CD4-positive, alpha-beta T cell treated with Interferon alpha-2 for 1 hour (primary cell): Measurements from ENCODE around the gene LRRC4B.
"Not testable (repeated sequence)": the region's sequence is repeated elsewhere in the genome, so short reads cannot be mapped to it uniquely, and the experiment has no call there.

ENCODE experiments used
- DNase-seq, 2 donors: peaks; one replicate each; pipeline ENCODE4 v3.0.0-alpha.2; 2020 to 2022

The LRRC4B gene, protein sequence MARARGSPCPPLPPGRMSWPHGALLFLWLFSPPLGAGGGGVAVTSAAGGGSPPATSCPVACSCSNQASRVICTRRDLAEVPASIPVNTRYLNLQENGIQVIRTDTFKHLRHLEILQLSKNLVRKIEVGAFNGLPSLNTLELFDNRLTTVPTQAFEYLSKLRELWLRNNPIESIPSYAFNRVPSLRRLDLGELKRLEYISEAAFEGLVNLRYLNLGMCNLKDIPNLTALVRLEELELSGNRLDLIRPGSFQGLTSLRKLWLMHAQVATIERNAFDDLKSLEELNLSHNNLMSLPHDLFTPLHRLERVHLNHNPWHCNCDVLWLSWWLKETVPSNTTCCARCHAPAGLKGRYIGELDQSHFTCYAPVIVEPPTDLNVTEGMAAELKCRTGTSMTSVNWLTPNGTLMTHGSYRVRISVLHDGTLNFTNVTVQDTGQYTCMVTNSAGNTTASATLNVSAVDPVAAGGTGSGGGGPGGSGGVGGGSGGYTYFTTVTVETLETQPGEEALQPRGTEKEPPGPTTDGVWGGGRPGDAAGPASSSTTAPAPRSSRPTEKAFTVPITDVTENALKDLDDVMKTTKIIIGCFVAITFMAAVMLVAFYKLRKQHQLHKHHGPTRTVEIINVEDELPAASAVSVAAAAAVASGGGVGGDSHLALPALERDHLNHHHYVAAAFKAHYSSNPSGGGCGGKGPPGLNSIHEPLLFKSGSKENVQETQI

DNA sequence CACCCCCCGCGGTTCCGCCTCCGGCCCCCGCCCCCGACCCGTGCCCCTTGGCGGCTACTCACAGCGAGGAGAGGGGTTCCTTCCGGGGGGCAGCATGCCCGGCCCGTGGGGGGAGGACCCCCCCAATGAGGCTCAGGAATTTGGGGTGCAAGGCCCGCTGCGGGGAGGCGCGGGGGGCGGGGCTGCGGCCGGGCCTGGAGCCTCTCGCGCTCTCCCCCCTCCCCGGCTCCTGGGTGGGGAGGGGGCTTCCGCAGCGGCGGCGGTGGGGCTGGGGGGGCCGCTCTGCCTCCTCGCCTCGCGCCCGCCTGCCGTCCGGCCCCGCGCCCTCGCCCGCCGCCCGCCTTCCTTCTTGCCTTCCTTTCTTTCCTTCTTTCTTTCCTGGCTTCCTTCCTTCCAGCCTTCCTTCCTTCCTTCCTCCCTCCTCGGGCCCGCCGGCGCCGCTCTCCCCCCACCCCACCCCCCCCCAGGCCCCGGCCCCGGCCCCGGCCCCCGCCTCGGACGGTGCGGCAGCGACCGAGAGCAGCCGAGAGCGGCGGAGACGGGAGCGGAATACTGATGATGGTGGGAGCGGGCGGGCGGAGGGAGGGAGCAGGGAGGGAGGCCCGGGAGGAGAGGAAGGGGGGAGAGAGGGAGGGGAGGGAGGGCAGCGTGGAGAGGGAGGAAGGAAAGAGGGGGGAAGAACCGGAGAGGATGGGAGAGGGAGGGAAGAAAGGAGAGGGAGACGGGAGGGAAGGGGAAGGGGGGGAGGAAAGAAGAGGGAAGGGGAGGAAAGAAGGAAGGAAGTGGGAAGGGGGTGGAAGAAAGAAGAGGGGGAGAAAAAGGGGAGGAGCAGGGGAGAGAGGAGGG, at the start of gene LRRC4B:
Gene LRRC4B (minus strand): TSS at position 554 of the 846 bp plus-strand sequence. CDS start 19,597 bp downstream, outside the sequence.
- no peak for DNase-seq

DNA sequence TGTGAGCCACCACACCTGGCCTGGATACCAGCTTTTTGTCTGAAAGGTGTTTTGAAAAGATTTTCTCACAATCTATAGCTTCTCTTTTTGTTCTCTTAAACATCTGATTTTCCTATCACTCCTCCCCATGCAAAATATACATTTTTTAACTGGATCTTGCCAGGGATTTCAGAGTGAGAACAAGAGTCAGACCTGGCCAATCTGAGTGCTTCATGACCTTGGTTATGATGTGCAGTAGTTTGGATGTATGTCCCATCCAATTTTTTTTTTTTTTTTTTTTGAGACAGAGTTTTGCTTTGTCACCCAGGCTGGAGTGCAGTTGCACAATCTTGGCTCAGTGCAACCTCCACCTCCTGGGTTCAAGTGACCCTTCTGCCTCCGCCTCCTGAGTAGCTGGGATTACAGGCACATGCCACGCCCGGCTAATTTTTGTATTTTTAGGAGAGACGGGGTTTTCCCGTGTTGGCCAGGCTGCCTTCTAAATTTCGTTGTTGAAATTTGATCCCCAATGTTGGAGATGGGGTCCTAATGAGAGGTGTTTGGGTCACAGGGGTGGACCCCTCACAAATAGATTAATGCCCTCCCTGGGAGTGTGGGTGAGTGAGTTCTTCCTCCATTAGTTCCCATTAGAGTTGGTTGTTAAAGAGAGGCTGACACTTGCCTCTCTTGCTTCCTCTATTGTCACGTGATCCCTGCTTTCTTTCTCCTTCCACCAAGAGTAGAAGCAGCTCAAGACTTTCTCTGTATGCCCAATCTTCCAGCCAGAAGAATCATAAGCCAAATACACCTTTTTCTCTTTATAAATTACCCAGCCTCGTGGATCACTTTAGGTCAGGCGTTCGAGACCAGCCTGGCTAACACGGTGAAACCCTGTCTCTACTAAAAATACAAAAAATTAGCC, 44.5 kb upstream of the LRRC4B start:
- DNase-seq = not testable (repeated sequence)

DNA sequence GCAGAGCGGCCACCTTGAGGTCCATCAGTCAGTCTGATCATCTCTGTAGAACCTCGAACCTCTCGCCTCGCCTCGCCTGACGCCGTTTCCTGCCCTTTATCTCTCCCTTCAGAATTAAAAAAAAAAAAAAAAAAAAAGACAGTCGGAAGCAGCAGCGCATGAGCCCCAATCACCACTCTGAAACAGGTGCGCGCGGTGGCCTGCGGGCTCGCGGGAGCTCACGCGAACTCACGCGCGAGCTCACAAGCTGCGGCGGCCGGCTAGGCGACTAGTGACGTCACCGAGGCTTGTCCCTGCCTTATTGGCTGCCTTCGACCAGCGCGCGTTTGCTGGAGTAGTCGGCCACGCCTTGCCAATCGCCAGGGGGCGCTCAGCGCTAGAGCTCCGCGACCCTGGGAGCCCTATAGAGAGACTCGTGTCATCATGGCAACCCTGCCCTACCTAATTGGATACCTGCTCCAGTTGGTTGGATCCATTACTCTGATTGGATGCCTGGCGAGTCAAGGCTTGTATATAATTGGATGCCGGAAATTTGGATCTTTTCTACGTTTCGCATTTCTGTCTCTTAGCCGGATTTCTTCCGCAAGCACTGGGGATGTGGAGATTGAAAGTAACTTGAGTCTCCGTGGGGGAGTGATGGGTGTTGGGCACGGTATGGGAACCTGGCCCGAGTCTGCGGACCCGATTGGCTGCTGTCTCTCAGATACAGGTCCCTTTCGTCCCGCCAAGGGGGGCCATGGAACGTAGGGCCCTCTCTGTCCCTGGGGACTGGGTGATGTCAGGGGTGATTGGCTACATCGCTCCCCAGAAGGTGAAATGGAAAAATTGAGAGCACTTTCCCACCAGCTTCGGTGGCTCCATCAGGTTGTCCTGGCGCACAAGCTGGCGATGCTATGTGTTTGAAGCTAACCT, 39.9 kb upstream of the LRRC4B start:
- peak; percentile 76 to 83 for DNase-seq

DNA sequence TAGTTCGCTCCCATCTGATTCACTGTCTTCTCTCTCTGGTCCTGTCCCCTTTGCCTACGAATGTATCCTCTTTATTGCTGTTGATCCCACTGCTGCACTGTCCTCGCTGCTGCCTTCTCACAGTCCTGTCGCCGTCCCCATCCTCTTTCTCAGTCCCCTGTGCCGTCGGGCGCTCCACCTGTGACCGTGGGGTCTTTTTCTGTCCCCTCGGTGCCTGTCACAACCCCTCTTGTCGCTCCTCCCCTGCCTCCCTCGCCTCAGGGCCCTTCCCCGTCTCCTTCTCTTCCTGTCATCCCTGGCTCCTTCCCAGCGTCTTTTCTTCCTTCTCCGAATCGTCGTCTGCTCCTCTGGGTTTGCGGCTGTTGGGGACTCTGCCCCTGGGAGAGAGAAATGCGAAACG, 39.2 kb upstream of the LRRC4B start:
- DNase-seq = no peak

DNA sequence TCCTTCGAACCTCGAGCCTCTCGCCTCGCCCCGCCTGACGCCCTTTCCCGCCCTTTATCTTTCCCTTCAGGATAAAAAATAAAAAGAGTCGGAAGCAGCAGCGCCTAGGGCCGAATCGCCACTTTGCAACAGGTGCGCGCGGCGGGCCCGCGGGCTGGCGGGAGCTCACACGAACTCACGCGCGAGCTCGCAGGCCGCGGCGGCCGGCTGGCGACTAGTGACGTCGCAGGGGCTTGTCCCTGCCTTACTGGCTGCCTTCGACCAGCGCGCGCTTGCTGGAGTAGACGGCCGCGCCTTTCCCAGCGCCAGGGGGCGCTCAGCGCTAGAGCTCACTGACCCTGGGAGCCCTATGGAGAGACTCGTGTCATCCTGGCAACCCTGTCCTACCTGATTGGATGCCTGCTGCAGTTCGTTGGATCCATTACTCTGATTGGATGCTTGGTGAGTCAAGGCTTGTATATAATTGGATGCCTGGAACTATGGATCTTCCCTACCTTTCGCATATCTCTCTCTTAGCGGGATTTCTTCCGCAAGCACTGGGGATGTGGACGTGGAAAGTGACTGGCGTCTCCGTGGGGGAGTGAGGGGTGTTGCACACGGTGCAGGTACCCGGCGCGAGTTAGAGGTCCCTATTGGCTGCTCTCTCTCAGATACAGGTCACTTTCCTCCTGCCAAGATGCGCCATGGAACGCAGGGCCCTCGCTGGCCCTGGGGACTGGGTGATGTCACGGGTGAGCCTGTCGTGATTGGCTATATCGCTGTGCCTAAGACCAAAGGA, 38.0 kb upstream of the LRRC4B start:
- not testable (repeated sequence) for DNase-seq

DNA sequence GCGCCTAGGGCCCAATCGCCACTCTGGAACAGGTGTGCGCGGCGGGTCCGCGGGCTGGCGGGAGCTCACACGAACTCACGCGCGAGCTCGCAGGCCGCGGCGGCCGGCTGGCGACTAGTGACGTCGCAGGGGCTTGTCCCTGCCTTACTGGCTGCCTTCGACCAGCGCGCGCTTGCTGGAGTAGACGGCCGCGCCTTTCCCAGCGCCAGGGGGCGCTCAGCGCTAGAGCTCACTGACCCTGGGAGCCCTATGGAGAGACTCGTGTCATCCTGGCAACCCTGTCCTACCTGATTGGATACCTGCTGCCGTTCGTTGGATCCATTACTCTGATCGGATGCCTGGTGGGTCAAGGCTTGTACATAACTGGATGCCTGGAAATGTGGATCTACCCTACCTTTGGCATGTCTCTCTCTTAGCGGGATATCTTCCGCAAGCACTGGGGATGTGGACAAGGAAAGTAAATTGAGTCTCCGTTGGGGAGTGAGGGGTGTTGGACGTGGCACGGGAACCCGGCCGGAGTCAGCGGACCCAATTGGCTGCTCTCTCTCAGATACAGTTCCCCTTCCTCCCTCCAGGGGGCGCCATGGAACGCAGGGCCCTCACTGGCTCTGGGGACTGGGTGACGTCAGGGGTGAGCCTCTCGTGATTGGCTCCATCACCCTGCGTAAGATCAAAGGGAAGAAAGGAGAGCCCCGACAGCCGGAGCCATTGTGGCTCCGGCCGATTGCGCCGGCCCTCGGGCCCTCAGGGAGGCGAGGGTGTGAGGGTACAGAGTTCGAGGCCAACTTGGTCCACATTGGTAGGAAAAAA, 36.2 kb upstream of the LRRC4B start:
- not testable (repeated sequence) for DNase-seq

DNA sequence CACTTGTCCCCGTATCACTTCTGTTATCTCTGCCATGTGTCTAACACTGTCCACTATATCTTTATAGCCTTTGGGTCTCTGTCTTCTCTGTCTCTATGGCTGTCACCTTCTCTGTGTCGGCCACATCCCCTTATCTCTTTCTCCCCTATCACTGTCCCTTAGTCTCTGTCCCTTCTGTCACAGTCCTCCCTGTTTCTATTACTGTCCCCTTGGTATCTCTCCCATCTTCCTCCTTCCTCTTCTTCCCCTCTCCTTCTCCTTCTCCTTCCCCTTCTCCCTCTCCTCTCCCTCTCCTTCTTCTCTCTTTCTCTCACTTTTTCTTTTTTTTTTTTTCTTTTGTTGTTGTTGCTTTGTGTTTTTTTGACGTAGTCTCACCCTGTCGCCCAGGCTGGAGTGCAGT, 34.7 kb upstream of the LRRC4B start:
- DNase-seq = no peak

DNA sequence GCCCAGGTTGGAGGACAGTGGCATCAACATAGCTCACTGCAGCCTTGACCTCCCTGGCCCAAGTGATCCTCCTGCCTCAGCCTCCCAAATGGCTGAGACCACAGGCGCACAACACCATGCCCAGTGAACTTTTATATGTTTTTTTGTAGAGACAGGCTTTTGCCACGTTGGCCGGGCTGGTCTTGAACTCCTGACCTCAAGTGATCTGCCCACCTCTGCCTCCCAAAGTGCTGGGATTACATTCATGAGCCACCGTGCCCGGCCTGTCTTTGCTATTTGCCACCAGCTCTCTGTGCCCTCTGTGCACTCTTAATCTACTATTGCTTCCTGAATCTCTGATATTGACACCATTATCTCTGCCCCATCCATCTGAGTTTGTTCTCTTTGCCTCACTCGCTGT, 34.3 kb upstream of the LRRC4B start:
- DNase-seq = no peak

DNA sequence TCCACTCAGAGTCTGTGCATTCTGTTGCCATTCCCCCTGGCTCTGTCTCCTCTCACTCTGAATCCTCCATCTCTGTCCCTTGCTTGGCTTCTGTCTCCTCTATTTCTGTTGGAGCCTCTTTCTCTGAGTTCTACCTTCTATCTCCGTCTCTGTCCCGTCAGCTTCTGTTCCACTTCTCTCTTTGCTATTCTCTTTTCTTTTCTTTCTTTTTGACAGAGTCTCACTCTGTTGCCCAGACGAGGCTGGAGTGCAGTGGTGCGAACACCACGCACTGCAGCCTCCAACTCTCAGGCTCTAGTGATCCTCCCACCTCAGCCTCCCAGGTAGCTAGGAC, 33.8 kb upstream of the LRRC4B start:
- no peak for DNase-seq

DNA sequence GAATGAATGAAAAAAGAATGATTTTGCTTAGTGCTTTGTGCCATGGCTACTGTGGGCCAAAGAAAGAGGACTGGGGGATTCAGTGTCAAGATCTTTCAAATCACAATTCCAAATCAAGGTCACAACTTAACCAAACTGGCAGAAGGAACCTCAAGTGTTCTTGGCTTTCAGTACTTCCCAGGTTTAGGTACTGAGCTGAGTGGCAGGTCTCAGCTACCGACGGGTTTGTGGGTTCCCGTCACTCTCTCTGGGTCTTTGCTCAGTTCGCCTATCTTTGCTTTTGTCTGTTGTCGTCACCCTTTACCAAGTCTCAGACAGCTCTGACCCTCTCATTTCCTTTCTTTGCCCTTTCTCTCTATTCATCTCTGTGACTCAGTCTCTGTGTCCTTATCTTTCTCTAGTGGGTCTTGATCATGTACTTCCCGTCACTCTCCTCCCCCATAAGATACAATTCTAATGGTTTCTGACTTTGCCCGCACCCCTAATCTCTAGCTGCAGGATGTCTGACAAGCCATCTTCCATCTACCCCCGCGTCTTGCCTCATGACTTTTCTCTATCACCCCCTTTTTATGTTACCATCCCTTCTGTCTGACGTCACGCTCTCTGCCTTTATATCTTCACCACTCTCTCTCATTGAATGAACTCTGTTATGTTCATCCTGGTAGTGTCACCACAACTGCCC, 33.3 kb upstream of the LRRC4B start:
- DNase-seq = no peak

DNA sequence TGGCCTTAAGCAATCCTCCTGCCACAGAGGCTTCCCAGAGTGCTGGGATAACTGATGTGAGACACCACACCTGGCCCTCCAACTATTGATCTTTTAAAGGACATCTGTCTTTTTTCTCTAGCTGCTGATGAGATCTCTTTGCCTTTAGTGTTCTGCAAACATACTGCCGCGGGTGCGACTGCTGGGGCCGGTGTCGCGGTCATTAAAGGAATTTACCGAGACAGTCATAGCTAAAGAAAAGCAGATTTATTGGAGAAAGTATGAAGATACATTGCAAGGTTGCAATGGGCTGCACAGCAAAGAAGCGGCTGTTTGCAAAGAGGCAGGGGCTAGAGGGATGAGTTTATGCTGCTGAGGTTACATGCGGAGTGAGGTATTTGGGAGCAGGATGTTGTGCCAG, 31.2 kb upstream of the LRRC4B start:
- no peak for DNase-seq

DNA sequence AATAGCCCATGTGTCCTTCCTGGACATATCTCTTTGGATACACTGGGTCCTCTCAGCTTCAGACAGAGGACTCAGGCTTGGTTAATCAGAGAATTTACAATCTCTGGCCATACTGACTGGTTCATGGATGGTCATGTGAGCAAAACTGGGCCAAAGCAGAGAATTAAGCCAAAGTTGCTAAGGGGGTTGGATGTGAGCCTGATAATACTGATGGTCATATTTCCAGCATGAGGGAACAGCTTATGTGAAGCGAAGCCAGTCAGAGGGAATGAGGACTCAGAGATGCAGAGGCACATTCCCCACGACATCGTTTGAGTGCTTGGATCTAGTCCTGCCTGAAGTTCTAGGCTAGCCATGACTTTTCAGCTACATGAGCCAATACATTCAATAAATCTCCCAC, 22.0 kb upstream of the LRRC4B start:
- DNase-seq = no peak

DNA sequence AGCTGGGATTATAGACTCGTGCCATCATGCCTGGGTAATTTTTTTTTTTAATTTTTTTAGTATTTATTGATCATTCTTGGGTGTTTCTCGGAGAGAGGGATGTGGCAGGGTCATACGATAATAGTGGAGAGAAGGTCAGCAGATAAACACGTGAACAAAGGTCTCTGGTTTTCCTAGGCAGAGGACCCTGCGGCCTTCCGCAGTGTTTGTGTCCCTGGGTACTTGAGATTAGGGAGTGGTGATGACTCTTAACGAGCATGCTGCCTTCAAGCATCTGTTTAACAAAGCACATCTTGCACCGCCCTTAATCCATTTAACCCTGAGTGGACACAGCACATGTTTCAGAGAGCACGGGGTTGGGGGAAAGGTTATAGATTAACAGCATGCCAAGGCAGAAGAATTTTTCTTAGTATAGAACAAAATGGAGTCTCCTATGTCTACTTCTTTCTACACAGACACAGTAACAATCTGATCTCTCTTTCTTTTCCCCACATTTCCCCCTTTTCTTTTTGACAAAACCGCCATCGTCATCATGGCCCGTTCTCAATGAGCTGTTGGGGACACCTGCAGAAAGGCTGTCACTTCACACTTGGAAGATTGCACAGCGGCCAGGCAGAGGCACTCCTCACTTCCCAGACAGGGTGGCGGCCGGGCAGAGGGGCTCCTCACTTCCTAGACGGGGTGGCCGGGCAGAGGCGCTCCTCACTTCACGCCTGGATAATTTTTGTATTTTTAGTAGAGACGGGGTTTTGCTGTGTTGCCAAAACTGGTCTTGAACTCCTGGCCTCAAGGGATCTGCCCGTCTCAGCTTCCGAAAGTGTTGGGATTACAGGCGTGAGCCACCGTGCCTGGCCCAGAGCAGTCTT, 13.8 kb upstream of the LRRC4B start:
- DNase-seq = not testable (repeated sequence)

DNA sequence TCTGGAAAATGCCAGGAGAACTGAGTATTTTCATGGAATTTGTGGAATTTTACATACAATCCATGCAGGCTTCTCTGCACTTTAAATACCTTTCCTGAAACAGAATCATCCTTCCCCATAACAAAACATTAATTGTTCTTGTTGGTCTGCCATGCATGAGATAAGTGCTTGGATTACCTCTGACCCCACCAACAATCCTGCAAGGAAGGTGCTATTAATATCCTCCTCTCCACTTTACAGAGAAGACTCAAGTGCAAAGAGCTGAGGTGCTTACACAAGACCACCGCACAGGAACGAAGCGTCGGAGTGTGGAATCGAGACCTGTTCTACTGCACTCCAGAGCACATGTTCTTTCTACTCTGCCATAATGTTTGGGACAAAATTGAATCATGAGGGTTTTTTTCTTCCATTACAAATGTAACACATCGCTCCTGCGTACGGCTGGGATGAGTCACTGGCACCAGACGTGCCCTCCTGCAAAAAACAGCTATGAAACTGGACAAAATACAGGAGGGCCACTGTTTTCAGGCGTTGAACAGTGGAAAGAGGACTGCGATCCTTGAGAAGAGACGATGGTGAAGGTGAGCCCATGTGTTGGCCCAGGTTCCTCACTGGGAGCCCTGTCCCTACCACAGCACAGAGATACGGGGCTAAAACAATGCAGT, 12.9 kb upstream of the LRRC4B start:
- no peak for DNase-seq

DNA sequence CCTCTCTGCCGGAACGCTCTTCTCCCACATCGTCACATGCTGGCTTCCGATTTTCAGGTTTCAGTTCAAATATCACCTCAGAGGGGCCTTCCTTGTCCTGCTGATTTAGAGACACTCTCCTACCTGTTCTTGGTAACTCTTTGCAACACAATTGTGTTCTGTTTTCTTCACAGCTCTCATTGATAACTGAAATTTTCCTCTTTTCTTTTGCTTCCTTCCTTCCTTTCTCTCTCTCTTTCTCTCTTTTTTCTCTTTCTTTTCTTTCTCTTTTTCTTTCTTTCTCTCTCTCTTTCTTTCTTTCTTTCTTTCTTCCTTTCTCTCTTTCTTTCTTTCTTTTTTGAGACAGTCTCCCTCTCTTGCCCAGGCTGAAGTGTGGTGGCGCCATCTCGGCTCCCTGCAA, 12.0 kb upstream of the LRRC4B start:
- no peak for DNase-seq

DNA sequence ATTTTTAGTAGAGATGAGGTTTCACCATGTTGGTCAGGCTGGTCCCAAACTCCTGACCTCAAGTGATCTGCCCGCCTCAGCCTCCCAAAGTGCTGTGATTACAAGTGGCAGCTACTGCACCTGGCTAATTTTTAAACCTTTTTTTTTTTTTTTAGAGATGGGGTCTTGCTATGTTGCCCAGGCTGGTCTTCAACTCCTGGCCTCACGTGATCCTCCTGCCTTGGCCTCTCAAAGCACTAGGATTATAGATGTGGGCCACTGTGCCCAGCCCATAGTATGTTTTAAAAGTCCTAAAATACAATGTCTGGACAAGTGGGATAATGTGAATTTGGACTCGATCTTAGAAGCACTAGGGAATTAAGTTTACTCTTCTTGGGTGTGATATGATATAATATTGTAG, 8.5 kb upstream of the LRRC4B start:
- not testable (repeated sequence) for DNase-seq

DNA sequence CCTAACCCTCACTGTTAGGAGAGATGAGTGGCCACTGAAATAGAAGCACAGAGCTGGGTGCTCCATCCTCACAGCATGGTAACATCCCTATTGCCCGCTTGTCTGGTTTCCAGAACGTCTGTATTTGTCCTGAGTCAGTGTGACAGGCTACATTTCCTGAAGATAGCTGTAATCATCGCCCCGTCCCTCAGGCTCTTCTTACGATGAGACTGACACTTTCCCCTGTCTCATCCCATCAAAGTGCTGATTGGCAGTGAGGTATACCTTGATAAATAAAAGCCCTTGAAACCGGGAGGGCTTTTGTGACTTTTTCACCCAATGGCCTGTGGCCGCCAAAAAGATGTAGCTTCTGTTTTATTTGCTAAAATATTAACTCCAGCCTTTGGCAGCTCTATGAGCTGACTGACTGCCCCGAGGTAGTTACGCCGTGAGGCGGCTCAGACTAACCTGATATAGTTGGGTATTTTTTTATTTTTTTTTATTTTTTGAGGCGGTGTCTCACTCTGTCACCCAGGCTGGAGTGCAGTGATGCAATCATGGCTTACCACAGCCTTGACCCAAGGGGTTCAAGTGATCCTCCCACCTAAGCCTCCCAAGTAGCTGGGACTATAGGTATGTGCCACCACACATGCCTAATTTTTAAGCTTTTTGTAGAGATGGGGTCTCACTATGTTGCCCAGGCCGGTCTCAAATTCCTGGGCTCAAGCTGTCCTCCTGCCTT, 5.7 kb upstream of the LRRC4B start:
- DNase-seq = no peak
